Suppressor macrophage (primary cell): ENCODE results near the gene ZNF428.
"Not testable (repeated sequence)": the region's sequence is repeated elsewhere in the genome, so short reads cannot be mapped to it uniquely, and the experiment has no call there.

Experiments used
- DNase-seq, 4 experiments: peaks; one replicate each; pipeline ENCODE4 v3.0.0-alpha.2; 2020 to 2022

ZNF428 gene

DNA sequence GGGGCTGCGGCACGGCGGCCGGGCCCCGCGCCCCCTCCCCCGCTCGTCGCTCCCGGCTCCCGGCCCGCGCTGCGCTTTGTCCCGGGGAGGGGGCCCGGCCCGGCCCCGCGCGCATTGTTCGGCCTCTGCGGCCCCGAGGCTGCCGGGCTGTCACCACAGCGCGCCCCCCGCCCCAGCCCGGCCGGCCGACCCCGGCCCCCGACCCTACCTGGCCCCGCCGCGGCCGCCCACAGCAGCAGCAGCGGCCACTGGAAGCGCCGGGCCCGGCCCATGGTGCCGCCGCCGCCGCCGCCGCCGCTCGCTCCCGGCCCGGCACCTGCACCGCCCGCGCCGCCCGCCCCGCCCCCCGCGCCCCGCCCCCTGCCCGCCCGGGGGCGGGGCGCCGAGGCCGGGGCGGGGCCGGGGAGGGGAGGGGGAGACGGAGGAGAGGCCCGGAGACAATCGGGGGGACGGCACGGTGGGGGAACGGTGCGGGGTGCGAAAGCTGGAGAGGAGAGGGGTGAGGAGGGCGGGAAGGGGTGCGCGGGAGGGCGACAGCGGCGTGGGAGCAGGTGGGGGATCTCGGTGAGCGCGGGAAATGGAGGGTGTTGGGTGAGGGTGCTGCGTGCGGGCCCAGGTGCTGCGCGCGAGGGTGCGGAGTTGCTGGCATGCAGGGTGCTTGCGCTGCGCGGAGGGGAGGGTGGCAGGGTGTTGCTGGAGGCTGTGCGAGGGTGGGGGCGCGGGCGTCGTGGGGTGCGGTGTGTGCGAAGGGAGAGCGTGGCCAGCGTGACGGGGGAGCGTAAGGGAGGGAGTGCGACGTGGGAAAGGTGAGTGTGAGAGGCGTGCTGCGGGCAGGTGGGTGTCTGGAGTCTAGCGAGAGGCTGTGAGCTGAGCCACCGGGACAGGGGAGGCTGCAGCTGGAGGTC is 20.3 kb upstream of the ZNF428 start, which contains the start of gene CADM4:
TSS of gene CADM4 (minus strand) at position 332 of the 905 bp plus-strand sequence. CDS start at position 272, 60 bp downstream.
- DNase-seq, result peak in 2 of 4 experiments; percentile 47 to 57

DNA sequence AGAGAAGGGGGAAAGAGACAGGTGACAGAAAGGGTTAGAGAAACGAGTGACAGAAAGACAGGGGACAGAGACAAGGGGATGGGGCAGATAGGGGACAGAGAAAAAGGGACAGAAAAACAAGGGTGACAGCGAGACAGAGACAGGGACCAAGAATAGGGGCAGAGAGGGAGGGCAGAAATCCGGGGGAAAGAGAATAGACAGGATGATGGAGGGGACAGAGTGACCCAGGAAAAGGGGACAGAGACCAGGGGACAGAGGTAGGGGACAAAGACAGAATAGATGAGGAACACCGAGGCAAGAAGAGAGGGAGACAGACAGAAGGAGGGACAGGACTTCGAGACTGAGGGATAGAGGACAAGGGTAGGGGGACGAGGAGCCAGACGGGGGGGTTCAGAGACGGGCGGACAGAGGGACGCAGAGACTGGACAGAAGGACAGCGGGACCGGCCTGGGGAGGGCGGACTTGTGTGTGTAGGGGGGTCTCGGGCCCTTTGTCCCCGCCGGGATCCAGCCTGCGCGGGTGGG is 19.6 kb upstream of the ZNF428 start:
- DNase-seq, result no peak

DNA sequence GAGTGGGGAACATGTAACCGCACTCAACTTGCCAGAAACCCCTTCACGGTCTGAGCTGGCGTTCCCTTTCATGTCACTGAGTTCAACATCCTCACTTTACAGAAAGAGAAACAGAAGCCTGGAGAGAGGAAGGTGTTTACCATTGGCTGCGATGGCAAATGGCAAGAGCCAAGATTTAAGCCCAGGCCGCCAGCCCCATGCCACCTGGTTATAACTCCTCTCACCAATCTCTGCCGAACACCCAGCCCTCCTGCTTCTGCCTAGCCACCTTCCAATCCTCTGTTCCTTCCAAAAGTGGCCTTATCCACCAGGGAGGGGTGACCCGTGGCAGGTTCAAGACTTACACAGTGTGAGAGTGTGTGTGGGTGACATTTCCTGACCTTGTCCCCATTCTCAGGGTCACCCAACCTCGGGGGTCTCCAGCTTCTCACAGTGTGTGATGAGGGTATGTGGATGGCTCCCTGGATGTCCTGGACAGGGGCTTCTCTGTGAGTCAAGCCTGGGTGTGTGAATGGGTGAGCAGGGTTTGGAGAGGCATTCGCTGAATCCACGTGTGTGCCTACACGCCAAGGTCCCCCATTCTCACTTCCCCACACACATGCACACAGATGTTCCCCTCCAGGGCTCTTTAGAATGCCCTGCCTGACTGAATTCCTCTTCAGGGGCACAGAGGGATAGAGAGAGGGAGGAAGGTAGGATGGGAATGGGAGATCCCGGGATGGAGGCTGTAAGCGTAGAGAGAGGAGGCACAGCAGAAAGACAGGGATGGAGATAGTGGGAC is 19.0 kb upstream of the ZNF428 start:
- no peak for DNase-seq

DNA sequence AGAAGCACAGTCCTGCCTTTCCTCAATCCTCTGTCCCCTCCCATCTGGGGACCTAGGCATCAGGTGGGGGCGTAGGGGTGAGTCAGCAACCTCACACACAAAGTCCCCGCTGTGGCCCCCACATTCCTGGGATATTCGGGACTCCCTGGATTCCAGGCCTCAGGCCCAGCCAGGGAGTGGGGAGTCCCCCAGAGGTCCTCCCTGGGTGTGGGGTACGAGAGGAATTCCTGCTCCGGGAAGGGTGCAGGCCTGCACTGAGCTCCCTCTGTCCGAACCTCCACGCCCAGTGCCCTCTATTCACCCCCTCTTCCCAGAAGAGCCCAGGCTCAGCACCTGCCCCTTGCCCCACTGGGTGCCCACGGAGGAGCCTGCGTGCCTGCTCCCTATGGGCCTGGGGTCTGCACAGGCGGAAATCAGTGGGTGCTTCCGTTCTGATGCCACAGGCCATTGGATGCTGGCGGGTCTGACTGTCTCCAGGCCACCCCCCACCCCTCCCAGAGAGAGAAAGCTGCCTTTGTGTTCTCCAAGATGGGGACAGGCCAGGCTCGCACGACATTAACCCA is 16.8 kb upstream of the ZNF428 start:
- no peak for DNase-seq

DNA sequence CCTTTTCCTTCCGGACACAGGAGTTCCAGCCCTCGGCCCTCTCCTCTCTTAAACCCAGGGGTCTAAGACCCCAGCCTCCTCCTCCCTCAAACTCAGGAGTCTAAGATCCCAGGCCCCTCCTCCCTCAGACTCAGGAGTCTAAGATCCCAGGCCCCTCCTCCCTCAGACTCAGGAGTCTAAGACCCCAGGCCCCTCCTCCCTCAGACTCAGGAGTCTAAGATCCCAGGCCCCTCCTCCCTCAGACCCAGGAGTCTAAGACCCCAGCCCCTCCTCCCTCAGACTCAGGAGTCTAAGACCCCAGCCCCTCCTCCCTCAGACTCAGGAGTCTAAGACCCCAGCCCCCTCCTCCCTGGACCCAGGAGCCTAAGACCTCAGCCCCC is 16.1 kb upstream of the ZNF428 start:
- not testable (repeated sequence) for DNase-seq

DNA sequence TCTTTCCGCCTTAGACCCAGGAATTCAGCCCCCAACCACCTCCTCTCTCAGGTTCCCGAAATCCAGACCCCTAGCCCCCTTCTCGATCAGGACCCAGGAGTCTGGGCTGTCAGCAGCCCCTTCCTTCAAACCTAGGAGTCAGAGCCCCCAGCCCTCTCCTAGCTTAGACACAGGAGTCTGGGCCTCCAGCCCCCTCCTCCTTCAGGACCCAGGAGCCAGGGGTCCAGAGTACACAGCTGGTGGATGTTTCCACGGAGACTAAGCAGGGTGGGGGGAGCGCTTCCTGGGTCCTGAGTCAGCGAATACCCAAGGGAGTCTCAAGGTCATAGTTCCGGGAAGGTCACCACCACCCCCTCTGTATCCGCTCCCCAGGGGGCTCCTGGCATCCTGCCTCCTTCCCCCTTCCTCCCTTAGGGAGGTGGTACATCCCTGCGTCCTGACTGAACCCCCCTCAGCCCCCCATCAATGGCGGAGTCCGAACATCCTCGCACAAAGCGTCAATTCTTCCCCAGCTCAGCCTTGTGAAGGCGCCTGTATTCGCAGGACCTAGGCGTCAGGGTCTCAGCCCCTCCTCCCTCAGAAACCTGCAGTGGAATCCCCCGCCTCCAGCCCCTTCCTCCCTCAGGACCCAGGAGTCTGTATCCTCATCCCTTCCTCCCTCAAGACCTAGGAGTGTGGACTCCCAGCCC is 15.6 kb upstream of the ZNF428 start:
- no peak for DNase-seq

DNA sequence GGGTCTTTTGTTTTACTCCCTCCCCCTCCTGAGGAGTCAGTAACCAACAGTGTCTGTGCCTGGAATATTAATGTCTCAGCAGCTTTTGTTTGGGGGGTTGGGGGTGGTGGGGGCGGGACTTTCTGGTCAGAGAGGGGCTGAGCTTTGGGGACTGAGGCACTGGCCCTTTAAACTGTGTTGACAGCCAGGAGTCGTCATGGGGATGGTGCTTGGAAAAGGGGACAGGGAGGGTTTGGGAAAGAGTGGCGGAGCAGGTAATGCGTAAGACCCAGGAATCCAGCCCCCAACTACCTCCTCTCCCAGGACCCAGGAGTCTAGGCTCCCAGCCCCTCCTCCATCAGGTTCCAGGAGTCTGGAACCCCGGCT is 15.1 kb upstream of the ZNF428 start:
- DNase-seq, result no peak

DNA sequence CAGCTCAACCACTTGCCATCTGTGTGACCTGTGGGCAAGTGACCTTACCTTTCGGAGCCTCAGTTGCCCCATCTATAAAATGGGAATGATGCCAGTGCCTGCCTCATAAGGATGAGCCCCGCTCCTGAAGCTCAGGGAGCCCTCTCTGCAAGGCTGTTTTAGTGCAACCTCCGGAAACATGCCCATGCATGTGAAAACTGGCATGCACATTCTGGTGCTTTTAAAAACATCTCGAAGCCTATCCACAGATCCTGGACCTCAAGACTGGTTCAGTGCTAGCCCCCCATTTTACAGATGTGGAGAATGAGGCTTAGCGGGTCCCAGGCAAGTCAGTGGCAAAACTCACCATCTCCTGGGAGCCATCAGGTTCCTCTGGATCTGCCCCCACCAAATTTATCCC is 14.6 kb upstream of the ZNF428 start:
- DNase-seq, result no peak

DNA sequence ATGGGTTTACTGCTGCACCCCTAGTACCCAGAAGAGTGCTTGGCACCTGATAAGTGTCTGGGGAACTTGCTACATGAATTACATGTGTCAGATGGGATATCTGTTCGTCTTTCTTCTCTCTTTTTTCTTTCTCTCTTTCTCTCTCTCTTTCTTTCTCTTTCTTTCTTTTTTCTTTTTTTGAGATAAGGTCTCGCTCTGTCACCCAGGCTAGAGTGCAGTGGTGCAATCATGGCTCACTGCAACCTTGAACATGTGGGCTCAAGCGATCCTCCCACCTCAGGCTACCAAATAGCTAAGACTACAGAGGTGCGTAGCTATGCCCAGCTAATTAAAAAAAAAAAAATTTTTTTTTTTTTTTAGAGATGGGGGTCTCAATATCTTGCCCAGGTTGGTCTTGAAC is 14.1 kb upstream of the ZNF428 start:
- DNase-seq, result no peak

DNA sequence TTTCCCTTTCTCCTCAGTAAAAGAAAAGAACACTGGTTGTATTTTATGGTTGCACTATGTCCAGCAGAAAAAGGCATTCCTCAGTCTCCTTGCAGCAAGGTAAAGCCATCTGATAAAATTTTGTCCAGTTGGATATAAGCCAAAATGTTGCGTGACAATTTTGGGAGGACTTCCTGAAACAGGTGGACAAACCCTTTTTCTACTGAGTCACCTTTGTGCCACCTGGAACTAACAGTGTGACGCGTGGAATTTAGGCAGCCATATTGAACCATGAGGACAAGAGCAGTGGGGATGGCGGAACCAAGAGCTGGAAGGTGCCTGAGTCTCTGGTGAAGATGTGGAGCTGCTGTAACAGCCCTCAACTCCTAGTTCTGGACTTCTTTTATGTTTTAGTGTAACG is 12.1 kb upstream of the ZNF428 start:
- DNase-seq, result no peak

DNA sequence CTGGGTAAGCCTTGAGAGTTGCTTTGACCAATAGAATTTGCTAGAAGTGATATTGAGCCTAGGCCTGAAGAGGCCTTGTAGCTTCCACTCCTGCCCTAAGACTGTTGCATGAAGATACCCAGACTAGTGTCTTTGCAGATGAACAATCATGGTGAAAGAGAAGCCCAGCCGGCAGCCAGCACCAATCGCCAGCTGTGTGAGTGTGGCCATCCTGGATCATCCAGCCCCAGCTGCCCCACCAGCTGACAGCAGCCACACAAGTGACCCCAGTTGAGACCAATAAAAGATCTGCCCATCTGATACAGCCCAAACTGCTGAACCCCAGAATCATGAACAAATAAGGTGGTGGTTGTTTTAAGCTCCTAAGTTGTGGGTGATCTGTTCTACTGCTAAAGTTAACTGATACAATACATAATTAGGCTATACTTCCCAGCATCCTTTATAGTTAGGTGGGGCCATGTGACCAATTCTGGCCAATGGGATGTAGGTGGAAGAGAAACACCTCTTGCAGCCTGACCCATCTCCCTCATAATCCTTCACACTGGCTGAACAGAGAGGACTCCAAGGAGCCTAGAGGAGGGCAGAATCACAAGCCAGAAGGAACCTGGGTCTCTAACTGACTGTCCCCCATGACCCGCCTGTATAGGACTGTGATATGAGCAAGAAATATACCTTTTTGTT is 9.4 kb upstream of the ZNF428 start:
- no peak for DNase-seq

DNA sequence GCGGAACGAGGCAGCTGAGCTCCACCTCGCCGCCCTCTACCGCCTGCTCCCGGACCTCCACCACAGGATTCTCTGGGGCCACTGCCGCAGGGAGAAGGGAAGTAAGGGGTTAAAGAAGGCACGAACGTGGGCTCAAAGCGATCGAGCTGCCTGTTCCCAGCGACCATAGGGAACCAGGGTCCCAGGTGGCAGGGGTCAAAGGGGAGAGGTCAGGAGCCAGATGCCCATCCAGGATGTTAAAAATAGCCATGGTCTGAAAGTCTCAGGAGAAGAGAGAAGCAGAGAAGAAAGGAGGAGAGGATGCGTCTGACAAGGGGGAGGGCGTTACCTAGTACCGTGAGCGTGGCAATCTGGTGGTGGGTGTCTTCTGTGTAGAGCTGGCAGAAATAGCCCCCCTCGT is 7.4 kb upstream of the ZNF428 start:
- no peak for DNase-seq

DNA sequence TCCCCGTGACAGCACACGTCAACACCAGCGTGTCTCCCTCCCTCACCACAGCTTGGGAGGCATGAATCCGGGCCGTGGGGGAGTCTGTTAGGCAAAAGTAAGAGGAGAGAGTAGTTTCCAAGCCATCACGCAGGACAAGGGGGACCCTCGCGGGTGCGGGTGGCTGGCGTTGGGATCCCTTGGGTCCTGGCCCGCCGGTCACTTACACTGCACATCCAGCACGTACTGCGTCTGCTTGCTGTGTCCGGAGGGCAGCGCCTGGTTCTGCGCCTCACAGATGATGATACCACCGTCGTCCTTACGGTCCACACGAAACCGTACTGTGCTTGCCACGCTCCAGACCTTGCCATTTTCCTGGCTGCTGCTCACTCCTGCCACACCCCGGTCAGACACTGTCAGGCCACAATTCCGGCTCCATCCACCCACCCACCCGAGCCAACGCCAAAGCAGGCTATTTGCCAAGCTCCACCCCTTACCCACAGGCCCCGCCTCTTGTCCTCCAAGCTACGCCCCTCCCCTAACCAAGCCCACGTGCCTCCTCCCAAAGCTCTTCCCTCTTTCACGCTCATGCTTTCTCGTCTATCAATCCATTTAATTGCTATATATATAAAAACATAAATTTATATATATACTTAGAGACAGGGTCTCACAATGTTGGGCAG is 6.6 kb upstream of the ZNF428 start:
- peak; percentile 42 to 75 (median 51) for DNase-seq

DNA sequence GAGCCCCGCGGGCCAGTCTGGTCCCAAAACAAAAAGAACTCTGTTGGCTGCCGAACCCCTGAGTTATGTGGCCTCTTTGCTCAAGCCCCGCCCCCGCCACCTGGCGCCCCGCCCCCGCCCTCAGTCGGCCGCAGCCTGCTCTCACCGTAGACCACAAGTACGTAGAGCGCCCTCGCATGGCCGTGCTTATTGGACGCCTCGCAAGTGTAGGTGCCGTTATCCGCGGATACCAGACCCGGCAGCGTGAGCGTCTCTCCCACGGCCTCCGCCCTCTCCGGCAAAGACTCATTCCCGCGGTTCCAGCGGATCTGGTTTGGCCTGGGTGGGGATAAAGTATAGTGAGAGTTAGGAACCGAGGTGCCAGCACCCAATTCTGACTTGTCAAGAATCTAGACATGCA is 5.5 kb upstream of the ZNF428 start:
- peak; percentile 50 to 81 (median 60) for DNase-seq

DNA sequence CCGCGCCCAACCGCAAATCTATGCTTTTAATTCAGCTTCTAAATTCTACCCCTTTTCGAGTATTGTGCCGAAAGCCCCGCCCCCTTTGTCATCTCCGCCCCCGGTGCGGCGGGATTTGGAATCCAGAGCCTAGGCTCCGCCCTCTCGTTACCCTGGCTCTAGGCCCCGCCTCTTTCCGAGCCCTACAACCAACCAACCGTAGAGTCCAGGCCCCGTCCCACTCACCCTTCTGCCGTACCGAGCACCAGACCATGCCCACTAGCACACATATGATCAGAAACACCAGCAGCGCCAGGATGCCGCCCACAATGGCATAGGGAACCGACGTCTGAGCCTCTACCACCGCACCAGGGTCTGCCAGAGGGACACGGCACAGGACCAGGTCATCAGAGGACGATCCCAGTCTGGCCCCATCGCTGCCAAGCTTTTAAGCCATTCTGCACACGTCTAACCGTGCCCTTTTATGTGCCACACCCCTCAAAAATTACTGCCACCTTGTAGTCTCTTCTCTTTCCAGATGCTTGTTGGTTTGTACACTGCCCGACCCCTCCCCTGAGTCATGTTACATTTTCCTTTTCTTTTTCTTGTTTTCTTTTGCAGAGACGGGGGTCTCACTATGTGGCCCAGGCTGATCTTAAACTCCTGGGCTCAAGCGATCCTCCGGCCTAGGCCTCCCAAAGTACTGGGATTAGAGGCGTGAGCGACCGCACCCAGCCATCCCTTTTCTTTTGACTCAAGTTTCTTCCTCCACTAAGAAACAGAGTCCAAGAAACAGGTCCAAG is 4.7 kb upstream of the ZNF428 start:
- DNase-seq, result no peak

DNA sequence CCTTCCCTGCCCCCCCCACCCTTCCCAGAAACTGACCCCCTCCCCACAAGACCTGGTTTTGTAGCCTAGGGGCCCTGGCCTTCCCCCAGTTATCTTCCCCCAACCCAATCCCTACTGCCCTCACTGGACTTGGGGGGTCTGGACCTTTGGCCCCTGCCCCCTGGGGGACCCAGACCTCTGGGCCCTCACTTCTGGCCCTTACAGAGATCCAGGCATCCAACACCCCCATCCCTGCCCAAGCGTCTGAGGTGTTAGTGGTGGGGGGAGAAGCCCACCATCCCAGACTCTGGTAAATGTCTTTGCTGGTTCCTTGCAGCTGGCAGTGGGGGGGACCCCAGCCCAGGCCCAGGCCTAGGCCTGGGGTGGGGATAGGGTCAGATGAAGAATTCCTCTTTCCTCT is 3.5 kb upstream of the ZNF428 start:
- no peak for DNase-seq

DNA sequence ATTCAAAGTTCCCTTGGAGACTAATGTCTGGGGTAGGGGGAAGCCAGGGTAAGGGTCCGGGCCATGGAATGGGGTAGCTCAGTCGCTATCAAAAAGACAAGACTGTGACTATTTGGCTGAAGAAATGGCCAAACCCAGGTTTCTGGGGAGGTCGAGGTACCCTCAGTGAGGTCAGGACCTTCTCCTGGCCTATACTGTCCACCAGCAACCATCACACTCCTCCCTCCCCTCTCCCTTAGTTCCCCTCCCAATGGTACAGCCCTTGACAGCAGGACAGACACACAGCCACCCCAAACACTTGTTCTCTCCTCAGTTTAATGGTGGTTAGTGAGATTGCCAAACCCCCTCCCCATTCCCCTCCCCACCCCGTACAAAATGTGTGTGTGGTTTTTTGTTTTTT is 2.6 kb upstream of the ZNF428 start:
- no peak for DNase-seq

DNA sequence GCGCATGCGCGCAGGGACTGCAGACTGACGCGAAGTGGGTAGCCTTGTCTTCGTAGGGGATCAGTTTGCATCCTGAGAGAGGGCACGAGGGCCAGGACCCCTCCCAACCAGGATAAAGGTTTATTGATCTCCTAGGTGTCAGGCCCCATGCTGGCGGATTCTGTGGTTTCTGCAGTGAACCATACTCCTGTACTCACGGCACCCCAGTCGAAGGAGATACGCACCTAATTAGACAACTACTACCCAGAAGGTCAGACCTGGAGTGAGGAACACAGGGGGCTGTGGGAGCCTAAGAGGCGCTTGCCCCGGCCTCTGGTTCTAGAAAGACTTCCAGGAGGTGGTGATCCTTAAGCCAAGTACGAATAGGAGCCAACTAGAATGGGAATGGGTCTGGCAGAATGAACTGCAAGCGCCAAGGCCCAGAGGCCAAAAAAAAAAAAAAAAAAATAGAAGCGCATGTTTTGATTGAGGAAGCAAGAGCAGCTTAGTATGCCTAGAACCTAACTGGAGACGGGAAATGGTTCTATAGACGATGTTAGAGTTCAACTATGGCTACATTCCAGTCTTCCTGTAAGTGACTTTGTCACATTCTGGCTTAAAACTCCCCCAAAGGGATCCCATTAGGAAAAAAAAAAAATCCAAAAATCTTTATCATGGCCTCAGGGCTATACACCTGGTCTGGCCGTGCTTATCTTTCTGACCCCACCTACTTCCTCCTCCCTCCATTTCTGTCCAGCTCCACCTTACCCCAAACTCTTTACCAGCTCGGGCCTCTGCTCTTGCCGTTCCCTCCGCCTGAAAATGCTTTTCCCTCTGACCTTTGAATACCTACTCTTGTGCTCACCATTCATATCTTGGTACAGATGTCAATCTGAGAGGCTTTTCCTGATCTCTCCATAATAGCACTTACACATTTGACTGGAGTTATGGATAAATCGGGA is 902 bp upstream of the ZNF428 start:
- no peak for DNase-seq

DNA sequence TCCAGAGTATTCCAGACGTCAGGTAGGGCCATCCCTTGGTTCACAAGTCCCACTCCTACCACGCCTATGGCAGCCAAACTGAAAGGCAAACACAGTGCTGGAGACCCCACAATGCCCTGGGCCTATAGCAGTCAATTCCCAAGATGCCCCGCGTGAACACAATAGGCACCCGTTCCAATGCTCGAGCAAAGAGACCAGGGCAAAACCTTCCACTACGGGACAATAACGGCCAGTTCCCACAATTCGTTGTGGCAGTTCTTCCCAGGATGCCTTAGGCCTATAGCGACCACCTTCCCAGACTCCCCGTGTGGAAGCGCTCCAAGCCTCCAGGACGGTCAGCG is 538 bp downstream of the ZNF428 start:
- peak in 1 of 4 experiments; percentile 50 for DNase-seq

DNA sequence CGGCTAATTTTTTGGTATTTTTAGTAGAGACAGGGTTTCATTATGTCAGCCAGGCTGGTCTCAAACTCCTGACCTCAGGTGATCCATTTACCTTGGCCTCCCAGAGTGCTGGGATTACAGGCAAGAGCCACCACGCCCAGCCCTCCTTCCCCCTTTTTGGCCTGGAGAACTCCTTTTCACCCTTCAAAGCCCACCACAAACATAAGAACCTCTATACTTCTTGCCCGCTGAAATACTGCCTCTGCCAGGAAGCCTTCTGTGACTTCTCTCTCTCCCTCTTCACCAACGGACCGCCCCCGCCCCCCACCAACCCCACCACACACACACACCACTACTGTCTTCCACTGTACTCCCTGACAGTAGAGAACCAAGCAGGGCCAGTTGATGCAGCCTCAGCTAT is 2.5 kb downstream of the ZNF428 start:
- DNase-seq, result no peak
